Measurements from ENCODE around the gene FUCA1.

DNA sequence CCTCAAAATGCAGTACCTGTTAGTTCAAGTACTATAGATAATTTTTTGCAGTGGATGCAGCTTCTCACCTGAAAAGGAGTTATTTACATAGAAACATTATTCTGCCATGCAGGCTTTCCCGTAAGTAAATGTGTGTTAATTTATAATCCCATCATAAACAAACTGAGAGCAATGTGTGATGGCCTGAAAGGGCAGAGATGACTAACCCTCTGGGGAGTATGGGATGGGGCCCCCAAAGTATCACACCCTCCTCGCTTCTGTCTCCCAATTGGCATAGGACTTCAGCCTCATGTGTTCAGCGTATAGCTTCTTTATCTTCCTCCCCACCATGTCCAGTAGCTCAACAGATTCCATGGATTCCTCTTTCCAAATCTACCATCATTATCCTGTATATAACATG lies 50.5 kb downstream of the FUCA1 start:
- TF ChIP-seq, protein P1, sequence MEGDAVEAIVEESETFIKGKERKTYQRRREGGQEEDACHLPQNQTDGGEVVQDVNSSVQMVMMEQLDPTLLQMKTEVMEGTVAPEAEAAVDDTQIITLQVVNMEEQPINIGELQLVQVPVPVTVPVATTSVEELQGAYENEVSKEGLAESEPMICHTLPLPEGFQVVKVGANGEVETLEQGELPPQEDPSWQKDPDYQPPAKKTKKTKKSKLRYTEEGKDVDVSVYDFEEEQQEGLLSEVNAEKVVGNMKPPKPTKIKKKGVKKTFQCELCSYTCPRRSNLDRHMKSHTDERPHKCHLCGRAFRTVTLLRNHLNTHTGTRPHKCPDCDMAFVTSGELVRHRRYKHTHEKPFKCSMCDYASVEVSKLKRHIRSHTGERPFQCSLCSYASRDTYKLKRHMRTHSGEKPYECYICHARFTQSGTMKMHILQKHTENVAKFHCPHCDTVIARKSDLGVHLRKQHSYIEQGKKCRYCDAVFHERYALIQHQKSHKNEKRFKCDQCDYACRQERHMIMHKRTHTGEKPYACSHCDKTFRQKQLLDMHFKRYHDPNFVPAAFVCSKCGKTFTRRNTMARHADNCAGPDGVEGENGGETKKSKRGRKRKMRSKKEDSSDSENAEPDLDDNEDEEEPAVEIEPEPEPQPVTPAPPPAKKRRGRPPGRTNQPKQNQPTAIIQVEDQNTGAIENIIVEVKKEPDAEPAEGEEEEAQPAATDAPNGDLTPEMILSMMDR (IDR thresholded peaks at IDR 0.05): no peak
- TF ChIP-seq EP300 (IDR thresholded peaks at IDR 0.05; ENCODE audit: low read depth) (no peak), POLR2A (IDR thresholded peaks at IDR 0.05) (no peak), POLR2AphosphoS5 (IDR thresholded peaks at IDR 0.05) (no peak)

All from transverse colon (tissue), 4 donors.